HCT116 (cell line): ENCODE measurements around the gene PRPF4. TPM values are rescaled to one million over a fixed set of nuclear protein-coding genes. Genes with fewer than 3 reads are reported as not detected.

Experiments
- ATAC-seq: fragments of 200-7000 bp; cut with Tn5 transposase; 2 replicates; pipeline ENCODE4 v1.9.1; 2020; ENCODE audit warnings: mild to moderate bottlenecking, moderate library complexity
- BruUV-seq: library from RNA; stranded (reverse); fragments of 400-500 nt; replicated peaks from 2 replicates; lab custom pipeline; 2021; lab: Mats Ljungman, UMichigan
- CTCF ChIA-PET: fragments of 300-600 bp; sonication (Branson Sonifier 250); formaldehyde crosslinking; loops from one replicate; lab custom pipeline; 2021; ENCODE audit warnings: antibody characterized with exemption; lab: Charles Lee
- POLR2A ChIA-PET: fragments of 300-600, 350-600 bp; sonication (Branson Sonifier 250); formaldehyde crosslinking; loops from one replicate; lab custom pipeline; 2021; ENCODE audit warnings: antibody characterized with exemption; lab: Charles Lee
- RAD21 ChIA-PET, 2 experiments: fragments of 300-600 bp; sonication (Branson Sonifier 250); formaldehyde crosslinking; loops; one replicate each; lab custom pipeline; 2023; ENCODE audit warnings: low total read pairs in 2 of 2; ENCODE audit not compliant: uncharacterized antibody in 2 of 2, unreplicated experiment in 2 of 2, low non-redundant PET in 1 of 2; lab: Charles Lee
- DNase-seq: peaks from one replicate; pipeline ENCODE4 v3.0.0-alpha.2; 2010; ENCODE audit warnings: low read depth, low spot score
- H2AFZ ChIP-seq: fragments of 200-600 bp; shearing (Covaris generic), sonication (generic); 2 replicates; pipeline ENCODE4 v1.6.1; 2017; ENCODE audit warnings: low read depth, mixed run types, mixed read lengths, antibody characterized with exemption, low read length; ENCODE audit not compliant: poor library complexity, severe bottlenecking
- H3K27ac ChIP-seq: 2 replicates; pipeline ENCODE4 v1.5.1; 2012; ENCODE audit warnings: low read depth, low read length
- H3K27me3 ChIP-seq: fragments of 200-600 bp; sonication (generic); 2 replicates; pipeline ENCODE4 v1.6.1; 2016; ENCODE audit warnings: mixed run types, low read length, mixed read lengths; ENCODE audit not compliant: insufficient read depth
- H3K36me3 ChIP-seq, 2 experiments: fragments of 200-500 bp in 1 of 2; fragments of 200-600 bp in 1 of 2; sonication (Bioruptor generic) in 1 of 2; sonication (generic) in 1 of 2; 2 replicates each; pipeline versions ENCODE4 v1.5.1 to v1.6.1; 2014 to 2016; ENCODE audit warnings: low read length in 2 of 2, inconsistent platforms in 1 of 2, mixed read lengths in 1 of 2, mixed run types in 1 of 2; ENCODE audit not compliant: insufficient read depth in 2 of 2, control insufficient read depth in 1 of 2
- H3K4me1 ChIP-seq, 2 experiments: fragments of 200-600 bp in 1 of 2; sonication (generic) in 1 of 2; 2 replicates each; pipeline versions ENCODE4 v1.5.1 to v1.6.1; 2012 to 2017; ENCODE audit warnings: low read length in 2 of 2, inconsistent platforms in 1 of 2, mild to moderate bottlenecking in 1 of 2, mixed read lengths in 1 of 2, mixed run types in 1 of 2, moderate library complexity in 1 of 2; ENCODE audit not compliant: insufficient read depth in 2 of 2, control insufficient read depth in 1 of 2
- H3K4me2 ChIP-seq: fragments of 200-600 bp; sonication (generic); 2 replicates; pipeline ENCODE4 v1.6.1; 2017; ENCODE audit warnings: mixed run types, low read length, mixed read lengths
- H3K4me3 ChIP-seq, 2 experiments: fragments of 200-600 bp in 1 of 2; sonication (generic) in 1 of 2; replicated peaks in 1 of 2; 2 replicates each; pipeline ENCODE4 v1.5.1; 2011 to 2016; ENCODE audit warnings: low read length in 2 of 2, control low read depth in 1 of 2, low read depth in 1 of 2, mild to moderate bottlenecking in 1 of 2, mixed read lengths in 1 of 2, mixed run types in 1 of 2
- H3K79me2 ChIP-seq: fragments of 200-600 bp; sonication (generic); 2 replicates; pipeline ENCODE4 v1.6.1; 2017; ENCODE audit warnings: mild to moderate bottlenecking, mixed run types, low read length, moderate library complexity, mixed read lengths; ENCODE audit not compliant: insufficient read depth
- H3K9ac ChIP-seq: fragments of 200-600 bp; sonication (generic); 2 replicates; pipeline ENCODE4 v1.6.1; 2016; ENCODE audit warnings: low read length, mixed read lengths
- H3K9me2 ChIP-seq: fragments of 200-600 bp; sonication (generic), shearing (Covaris generic); 2 replicates; pipeline ENCODE4 v1.6.1; 2017; ENCODE audit warnings: mixed run types, mild to moderate bottlenecking, moderate library complexity; ENCODE audit not compliant: insufficient read depth
- H3K9me3 ChIP-seq, 2 experiments: fragments of 200-500 bp in 1 of 2; fragments of 200-600 bp in 1 of 2; sonication (Bioruptor generic) in 1 of 2; sonication (generic) in 1 of 2; 2 replicates each; pipeline ENCODE4 v1.6.1; 2014 to 2017; ENCODE audit warnings: low read length in 2 of 2, mixed read lengths in 2 of 2, inconsistent platforms in 1 of 2, low read depth in 1 of 2, mild to moderate bottlenecking in 1 of 2, mixed run types in 1 of 2, moderate library complexity in 1 of 2; ENCODE audit not compliant: control insufficient read depth in 1 of 2, insufficient read depth in 1 of 2
- H4K20me1 ChIP-seq: fragments of 200-600 bp; sonication (generic), shearing (Covaris generic); 2 replicates; pipeline ENCODE4 v1.6.1; 2017; ENCODE audit warnings: mixed run types, mild to moderate bottlenecking, moderate library complexity; ENCODE audit not compliant: insufficient read depth
- EGR1 ChIP-seq: IDR thresholded peaks from 2 replicates; pipeline ENCODE4 v1.6.1; 2012; ENCODE audit warnings: low read depth
- ELF1 ChIP-seq: IDR thresholded peaks from 2 replicates; pipeline ENCODE4 v1.6.1; 2012; ENCODE audit warnings: low read depth, borderline replicate concordance
- EZH2 ChIP-seq: fragments of 200-600 bp; sonication (generic); IDR thresholded peaks from 2 replicates; pipeline ENCODE4 v1.6.1; 2017; ENCODE audit warnings: antibody characterized with exemption, mixed run types
- EZH2phosphoT487 ChIP-seq: fragments of 200-600 bp; IDR thresholded peaks from 2 replicates; pipeline ENCODE4 v1.6.1; 2018; ENCODE audit warnings: antibody characterized with exemption, borderline replicate concordance
- FOSL1 ChIP-seq: IDR thresholded peaks from 2 replicates; pipeline ENCODE4 v1.6.1; 2012; ENCODE audit warnings: low read depth
- POLR2A ChIP-seq: IDR thresholded peaks from 2 replicates; pipeline ENCODE4 v1.7.0; 2011; ENCODE audit warnings: borderline replicate concordance; ENCODE audit not compliant: insufficient read depth, insufficient read length; ENCODE audit errors: extremely low read depth
- RAD21 ChIP-seq: IDR thresholded peaks from 2 replicates; pipeline ENCODE4 v1.6.1; 2012; ENCODE audit warnings: low read depth, mild to moderate bottlenecking
- SIN3A ChIP-seq: IDR thresholded peaks from 2 replicates; pipeline ENCODE4 v1.6.1; 2012; ENCODE audit warnings: low read depth
- SP1 ChIP-seq: IDR thresholded peaks from 2 replicates; pipeline ENCODE4 v1.6.1; 2012; ENCODE audit warnings: low read depth
- TCF7L2 ChIP-seq: IDR thresholded peaks from 2 replicates; pipeline ENCODE4 v1.7.0; 2011; ENCODE audit warnings: borderline replicate concordance, inconsistent platforms; ENCODE audit not compliant: insufficient read depth, insufficient read length; ENCODE audit errors: extremely low read depth
- ZFX ChIP-seq: fragments of 450-650 bp; IDR thresholded peaks from 2 replicates; pipeline ENCODE4 v1.6.1; 2017
- ZNF274 ChIP-seq: fragments of 200-500 bp; sonication (Bioruptor generic); IDR thresholded peaks from 2 replicates; pipeline ENCODE4 v1.6.1; 2014; ENCODE audit warnings: mild to moderate bottlenecking, low read depth, low read length, inconsistent platforms
- intact Hi-C: fragments of 100-400 bp; cut with micrococcal nuclease; formaldehyde crosslinking; loops from 2 replicates; pipeline ENCODE4 v1.10.0; 2022
- total RNA-seq: library from RNA; stranded (reverse); gene quantifications from one replicate; pipeline ENCODE4 v1.2.1, GENCODE V29; 2021; ENCODE audit not compliant: unreplicated experiment
- TF ChIP-seq, protein P1 (sequence below): IDR thresholded peaks from 2 replicates; pipeline ENCODE4 v1.6.1; 2012
- TF ChIP-seq, protein P2 (sequence below): IDR thresholded peaks from 2 replicates; pipeline ENCODE4 v1.6.1; 2011; ENCODE audit warnings: mild to moderate bottlenecking, low read length, moderate library complexity; ENCODE audit not compliant: insufficient replicate concordance; ENCODE audit errors: extremely low read depth
- TF ChIP-seq, protein P3 (sequence below): IDR thresholded peaks from 2 replicates; pipeline ENCODE4 v1.6.1; 2012
- TF ChIP-seq, protein P4 (sequence below), 3 experiments: fragments of 200-600 bp in 1 of 3; sonication (generic) in 1 of 3; IDR thresholded peaks in 2 of 3; conservative IDR thresholded peaks in 1 of 3; 2 replicates each; pipeline ENCODE4 v1.5.1; 2012 to 2017; ENCODE audit warnings: low read depth in 2 of 3, low read length in 2 of 3, antibody characterized with exemption in 1 of 3, borderline replicate concordance in 1 of 3, control low read depth in 1 of 3, mild to moderate bottlenecking in 1 of 3, mixed read lengths in 1 of 3, mixed run types in 1 of 3, moderate library complexity in 1 of 3; ENCODE audit not compliant: insufficient read depth in 1 of 3

The PRPF4 gene
- total RNA-seq, 1 experiment from 2014 or later, result 53.9 TPM

DNA sequence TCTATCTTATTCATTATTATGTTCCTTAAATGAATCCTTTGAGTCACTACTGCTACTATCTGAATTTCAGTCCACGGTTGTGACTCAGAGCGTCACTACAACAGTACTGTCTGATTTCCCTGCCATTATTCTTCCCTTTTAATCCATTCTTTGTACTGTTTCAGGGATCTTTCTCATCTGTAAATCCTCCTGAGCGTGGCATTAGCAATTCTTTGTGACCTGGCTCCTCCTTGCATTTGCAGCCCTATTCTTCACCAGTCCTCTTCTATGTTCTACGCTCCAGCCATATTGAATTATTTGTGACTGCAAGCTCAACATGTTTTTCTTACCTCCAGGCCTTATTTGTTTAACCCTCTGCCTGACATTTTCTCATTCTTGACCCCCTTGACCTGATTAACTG is 5.9 kb downstream of the PRPF4 start:
- no peak overlapping the region for H3K4me3 ChIP-seq
- peaks cover 6% of the 10 kb centered on the region; the same call in 1 of the 2 replicates for H4K20me1 ChIP-seq
- no peak overlapping the region for H3K27ac ChIP-seq
- H2AFZ ChIP-seq, result no peak overlapping the region
- POLR2A ChIA-PET, result no interaction called here
- peaks cover 85% of the 10 kb centered on the region for H3K79me2 ChIP-seq
- CTCF ChIA-PET, result no interaction called here
- ATAC-seq (no peak), DNase-seq (no peak)
- no peaks in the 10 kb centered on the region for H3K9me2 ChIP-seq
- TF ChIP-seq EZH2phosphoT487, result no peak
- TF ChIP-seq FOSL1, result no peak
- TF ChIP-seq ELF1, result no peak
- no peak for TF ChIP-seq TCF7L2
- H3K9ac ChIP-seq, result no peak overlapping the region
- peaks cover 75 to 77% of the 10 kb centered on the region in 2 experiments for H3K36me3 ChIP-seq
- H3K27me3 ChIP-seq, result no peaks in the 10 kb centered on the region
- RAD21 ChIA-PET, result no interaction called here
- H3K4me1 ChIP-seq, result peaks cover 2 to 3% of the 10 kb centered on the region in 2 experiments; a peak in 3 of 4 replicates
- BruUV-seq, result no TSS peak
- no peak overlapping the region for H3K4me2 ChIP-seq
- intact Hi-C loops, result no loop called here
- no peaks in the 10 kb centered on the region for H3K9me3 ChIP-seq

DNA sequence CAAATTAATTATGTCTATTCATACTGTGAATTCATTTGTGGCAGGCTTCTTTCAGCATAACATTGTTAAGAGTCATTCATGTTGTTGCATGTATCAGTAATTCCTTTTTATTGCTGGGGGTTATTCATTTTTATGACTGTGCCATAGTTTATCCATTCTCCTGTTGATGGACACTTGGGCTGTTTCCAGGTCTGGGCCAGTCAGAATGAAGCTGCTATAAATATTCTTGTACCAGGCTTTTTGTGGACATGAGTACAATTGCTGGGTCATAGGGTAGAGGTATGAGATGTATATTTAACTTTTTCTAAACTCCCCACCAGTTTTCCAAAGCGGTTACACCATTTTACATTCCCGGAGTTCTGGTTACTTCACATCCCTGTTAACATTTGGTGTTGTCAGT is 13.6 kb downstream of the PRPF4 start:
- Histone ChIP-seq H2AFZ (no peak overlapping the region), H3K4me3 (no peak overlapping the region), H3K9ac (no peak overlapping the region), H3K36me3 (peaks cover 77% of the 10 kb centered on the region in 2 experiments), H3K4me2 (no peak overlapping the region), H3K27ac (no peak overlapping the region), H3K9me2 (no peaks in the 10 kb centered on the region), H3K9me3 (no peaks in the 10 kb centered on the region), H3K4me1 (no peaks in the 10 kb centered on the region), H3K27me3 (no peaks in the 10 kb centered on the region), H3K79me2 (peaks cover 23% of the 10 kb centered on the region), H4K20me1 (no peaks in the 10 kb centered on the region)
- intact Hi-C loops, result no loop called here
- no peak for ATAC-seq
- ChIA-PET CTCF (no interaction called here), RAD21 (no interaction called here), POLR2A (no interaction called here)
- no peak for DNase-seq
- BruUV-seq, result no TSS peak
- TF ChIP-seq, protein P1, sequence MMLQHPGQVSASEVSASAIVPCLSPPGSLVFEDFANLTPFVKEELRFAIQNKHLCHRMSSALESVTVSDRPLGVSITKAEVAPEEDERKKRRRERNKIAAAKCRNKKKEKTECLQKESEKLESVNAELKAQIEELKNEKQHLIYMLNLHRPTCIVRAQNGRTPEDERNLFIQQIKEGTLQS, result no peak
- TF ChIP-seq, protein P2, sequence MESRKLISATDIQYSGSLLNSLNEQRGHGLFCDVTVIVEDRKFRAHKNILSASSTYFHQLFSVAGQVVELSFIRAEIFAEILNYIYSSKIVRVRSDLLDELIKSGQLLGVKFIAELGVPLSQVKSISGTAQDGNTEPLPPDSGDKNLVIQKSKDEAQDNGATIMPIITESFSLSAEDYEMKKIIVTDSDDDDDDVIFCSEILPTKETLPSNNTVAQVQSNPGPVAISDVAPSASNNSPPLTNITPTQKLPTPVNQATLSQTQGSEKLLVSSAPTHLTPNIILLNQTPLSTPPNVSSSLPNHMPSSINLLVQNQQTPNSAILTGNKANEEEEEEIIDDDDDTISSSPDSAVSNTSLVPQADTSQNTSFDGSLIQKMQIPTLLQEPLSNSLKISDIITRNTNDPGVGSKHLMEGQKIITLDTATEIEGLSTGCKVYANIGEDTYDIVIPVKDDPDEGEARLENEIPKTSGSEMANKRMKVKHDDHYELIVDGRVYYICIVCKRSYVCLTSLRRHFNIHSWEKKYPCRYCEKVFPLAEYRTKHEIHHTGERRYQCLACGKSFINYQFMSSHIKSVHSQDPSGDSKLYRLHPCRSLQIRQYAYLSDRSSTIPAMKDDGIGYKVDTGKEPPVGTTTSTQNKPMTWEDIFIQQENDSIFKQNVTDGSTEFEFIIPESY, result no peak
- TF ChIP-seq, protein P3, sequence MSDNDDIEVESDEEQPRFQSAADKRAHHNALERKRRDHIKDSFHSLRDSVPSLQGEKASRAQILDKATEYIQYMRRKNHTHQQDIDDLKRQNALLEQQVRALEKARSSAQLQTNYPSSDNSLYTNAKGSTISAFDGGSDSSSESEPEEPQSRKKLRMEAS, result no peak
- TF ChIP-seq SIN3A, result no peak
- TF ChIP-seq, protein P4, sequence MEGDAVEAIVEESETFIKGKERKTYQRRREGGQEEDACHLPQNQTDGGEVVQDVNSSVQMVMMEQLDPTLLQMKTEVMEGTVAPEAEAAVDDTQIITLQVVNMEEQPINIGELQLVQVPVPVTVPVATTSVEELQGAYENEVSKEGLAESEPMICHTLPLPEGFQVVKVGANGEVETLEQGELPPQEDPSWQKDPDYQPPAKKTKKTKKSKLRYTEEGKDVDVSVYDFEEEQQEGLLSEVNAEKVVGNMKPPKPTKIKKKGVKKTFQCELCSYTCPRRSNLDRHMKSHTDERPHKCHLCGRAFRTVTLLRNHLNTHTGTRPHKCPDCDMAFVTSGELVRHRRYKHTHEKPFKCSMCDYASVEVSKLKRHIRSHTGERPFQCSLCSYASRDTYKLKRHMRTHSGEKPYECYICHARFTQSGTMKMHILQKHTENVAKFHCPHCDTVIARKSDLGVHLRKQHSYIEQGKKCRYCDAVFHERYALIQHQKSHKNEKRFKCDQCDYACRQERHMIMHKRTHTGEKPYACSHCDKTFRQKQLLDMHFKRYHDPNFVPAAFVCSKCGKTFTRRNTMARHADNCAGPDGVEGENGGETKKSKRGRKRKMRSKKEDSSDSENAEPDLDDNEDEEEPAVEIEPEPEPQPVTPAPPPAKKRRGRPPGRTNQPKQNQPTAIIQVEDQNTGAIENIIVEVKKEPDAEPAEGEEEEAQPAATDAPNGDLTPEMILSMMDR (IDR thresholded peaks at IDR 0.05 in 2 of 3, conservative IDR thresholded peaks at IDR 0.05 in 1 of 3; ENCODE audit: borderline replicate concordance in 1 of 3, insufficient read depth in 1 of 3, low read depth in 2 of 3, low read length in 2 of 3), result no peak
- no peak for TF ChIP-seq RAD21
- TF ChIP-seq EZH2, result no peak
- no peak for TF ChIP-seq POLR2A
- TF ChIP-seq FOSL1, result no peak
- TF ChIP-seq ZFX, result no peak
- no peak for TF ChIP-seq ZNF274
- no peak for TF ChIP-seq SP1
- no peak for TF ChIP-seq EGR1
